ENCODE data around the gene GPR135. TPM values are rescaled to one million over a fixed set of nuclear protein-coding genes. Genes with fewer than 3 reads are reported as not detected.

GPR135 gene
- total and polyA plus RNA-seq, 2 donors (not counting 1 experiment from before 2014, with no cell fraction given) = 2.1 to 3.0 TPM

- peaks cover 3% of the 10 kb centered on the region for H3K36me3 ChIP-seq (ENCODE audit: control insufficient read depth, insufficient read depth, low read length)
- no peak overlapping the region for H3K4me3 ChIP-seq (replicated peaks in 1 of 4; ENCODE audit: control extremely low read depth in 1 of 4, insufficient read depth in 1 of 4, low read depth in 3 of 4, low read length in 4 of 4)
- peaks cover 3% of the 10 kb centered on the region for H3K4me1 ChIP-seq (ENCODE audit: control insufficient read depth, extremely low read depth, insufficient read depth, low read length)
- TF ChIP-seq EZH2 (IDR thresholded peaks at IDR 0.05; ENCODE audit: low read length, missing control alignments) = no peak
- no peak for TF ChIP-seq CTCF (conservative IDR thresholded peaks at IDR 0.05 in 1 of 2, IDR thresholded peaks at IDR 0.05 in 1 of 2; ENCODE audit: low read depth in 1 of 2, low read length in 2 of 2)
- peak; percentile 55 to 91 for DNase-seq (ENCODE audit: low read depth in 2 of 2)
- H3K9ac ChIP-seq (ENCODE audit: insufficient read depth, low read length) = no peak overlapping the region
- no peak overlapping the region for H3K4me2 ChIP-seq (ENCODE audit: extremely low read depth, insufficient read depth, low read length)
- no peaks in the 10 kb centered on the region for H4K20me1 ChIP-seq (ENCODE audit: control insufficient read depth, extremely low read depth, insufficient read depth, low read length)
- no peak overlapping the region for H3K27ac ChIP-seq (ENCODE audit: insufficient read depth, low read length)
- H3K79me2 ChIP-seq (ENCODE audit: control insufficient read depth, insufficient read depth, low read length) = peaks cover 7% of the 10 kb centered on the region
- H3K27me3 ChIP-seq (ENCODE audit: control insufficient read depth, insufficient read depth, low read length) = no peaks in the 10 kb centered on the region
- H3K9me3 ChIP-seq (ENCODE audit: control insufficient read depth, insufficient read depth, low read depth, low read length) = no peaks in the 10 kb centered on the region
- no peak overlapping the region for H2AFZ ChIP-seq (ENCODE audit: low read length)
These were observed 9.0 kb upstream of the GPR135 start for GRCh38 chr14:59474172-59474571.

GRCh38 chr14:59464486-59465315 lies 479 bp downstream of the GPR135 start:
- TF ChIP-seq CTCF (conservative IDR thresholded peaks at IDR 0.05 in 1 of 2, IDR thresholded peaks at IDR 0.05 in 1 of 2; ENCODE audit: low read depth in 1 of 2, low read length in 2 of 2) (no peak), EZH2 (IDR thresholded peaks at IDR 0.05; ENCODE audit: low read length, missing control alignments) (no peak)
- peaks cover 2% of the 10 kb centered on the region for H3K4me1 ChIP-seq (ENCODE audit: control insufficient read depth, extremely low read depth, insufficient read depth, low read length)
- H3K36me3 ChIP-seq (ENCODE audit: control insufficient read depth, insufficient read depth, low read length) = peaks cover 6% of the 10 kb centered on the region
- H3K4me2 ChIP-seq (ENCODE audit: extremely low read depth, insufficient read depth, low read length) = peak overlapping the region; percentile 89
- no peaks in the 10 kb centered on the region for H4K20me1 ChIP-seq (ENCODE audit: control insufficient read depth, extremely low read depth, insufficient read depth, low read length)
- no peaks in the 10 kb centered on the region for H3K79me2 ChIP-seq (ENCODE audit: control insufficient read depth, insufficient read depth, low read length)
- H3K9ac ChIP-seq (ENCODE audit: insufficient read depth, low read length) = peak overlapping the region; percentile 61
- peak; percentile 42 to 80 for DNase-seq (ENCODE audit: low read depth in 2 of 2)
- no peaks in the 10 kb centered on the region for H3K9me3 ChIP-seq (ENCODE audit: control insufficient read depth, insufficient read depth, low read depth, low read length)
- no peaks in the 10 kb centered on the region for H3K27me3 ChIP-seq (ENCODE audit: control insufficient read depth, insufficient read depth, low read length)
- peak overlapping the region; percentile 39 to 57 (median 48) for H3K4me3 ChIP-seq (replicated peaks in 1 of 4; ENCODE audit: control extremely low read depth in 1 of 4, insufficient read depth in 1 of 4, low read depth in 3 of 4, low read length in 4 of 4)
- H3K27ac ChIP-seq (ENCODE audit: insufficient read depth, low read length) = peak overlapping the region; percentile 60
- peak overlapping the region; percentile 85 for H2AFZ ChIP-seq (ENCODE audit: low read length)

GRCh38 chr14:59463787-59464485 lies 1.2 kb downstream of the GPR135 start:
- no peak for DNase-seq (ENCODE audit: low read depth in 2 of 2)
- TF ChIP-seq EZH2 (IDR thresholded peaks at IDR 0.05; ENCODE audit: low read length, missing control alignments) = no peak
- no peak for TF ChIP-seq CTCF (conservative IDR thresholded peaks at IDR 0.05 in 1 of 2, IDR thresholded peaks at IDR 0.05 in 1 of 2; ENCODE audit: low read depth in 1 of 2, low read length in 2 of 2)
- H3K27me3 ChIP-seq (ENCODE audit: control insufficient read depth, insufficient read depth, low read length) = no peaks in the 10 kb centered on the region
- H3K27ac ChIP-seq (ENCODE audit: insufficient read depth, low read length) = peak overlapping the region; percentile 23
- H3K4me2 ChIP-seq (ENCODE audit: extremely low read depth, insufficient read depth, low read length) = peak overlapping the region; percentile 89
- no peaks in the 10 kb centered on the region for H4K20me1 ChIP-seq (ENCODE audit: control insufficient read depth, extremely low read depth, insufficient read depth, low read length)
- H3K4me1 ChIP-seq (ENCODE audit: control insufficient read depth, extremely low read depth, insufficient read depth, low read length) = peaks cover 2% of the 10 kb centered on the region
- no peaks in the 10 kb centered on the region for H3K79me2 ChIP-seq (ENCODE audit: control insufficient read depth, insufficient read depth, low read length)
- H3K9me3 ChIP-seq (ENCODE audit: control insufficient read depth, insufficient read depth, low read depth, low read length) = no peaks in the 10 kb centered on the region
- peaks cover 6% of the 10 kb centered on the region for H3K36me3 ChIP-seq (ENCODE audit: control insufficient read depth, insufficient read depth, low read length)
- H2AFZ ChIP-seq (ENCODE audit: low read length) = peak overlapping the region; percentile 38
- H3K4me3 ChIP-seq (replicated peaks in 1 of 4; ENCODE audit: control extremely low read depth in 1 of 4, insufficient read depth in 1 of 4, low read depth in 3 of 4, low read length in 4 of 4) = peak overlapping the region; percentile 26 to 57 (median 48)
- H3K9ac ChIP-seq (ENCODE audit: insufficient read depth, low read length) = peak overlapping the region; percentile 61
